K562 (cell line): ENCODE measurements around the gene USP5. TPM values are rescaled to one million over a fixed set of nuclear protein-coding genes. Genes with fewer than 3 reads are reported as not detected.
A peak's percentile ranks its signal among the peaks of the same experiment; 100 is the strongest.

Source experiments
- ATAC-seq: fragments of 200-7000 bp; cut with Tn5 transposase; 3 replicates; pipeline ENCODE4 v1.9.1; 2020; ENCODE audit warnings: moderate library complexity
- BruUV-seq: library from RNA; stranded (reverse); fragments of 400-500 nt; replicated peaks from 2 replicates; lab custom pipeline; 2021; lab: Mats Ljungman, UMichigan
- CTCF ChIA-PET: fragments of 300-600 bp; formaldehyde crosslinking; extraction: SDS; loops from one replicate; lab custom pipeline; 2021; ENCODE audit warnings: low intra/inter-chr PET ratio; lab: Yijun Ruan, JAX
- POLR2A ChIA-PET: fragments of 300-600, 350-650 bp; sonication (Branson Sonifier 250); formaldehyde crosslinking; extraction: SDS; loops from one replicate; lab custom pipeline; 2021; ENCODE audit warnings: antibody characterized with exemption, inconsistent platforms; lab: Yijun Ruan, JAX
- DNase-seq, 4 experiments: peaks; one replicate each; pipeline versions ENCODE4 v3.0.0 to v3.0.0-alpha.2; 2011 to 2018; ENCODE audit warnings: low spot score in 3 of 4, mixed read lengths in 3 of 4; ENCODE audit errors: extremely low read depth in 1 of 4
- FAIRE-seq: peaks from 2 replicates; lab custom pipeline; 2011; peaks lifted over from hg19 to GRCh38; lab: Jason Lieb, UNC
- H2AFZ ChIP-seq: 2 replicates; pipeline ENCODE4 v1.6.0; 2011; ENCODE audit warnings: low read depth, low read length, control low read depth, inconsistent platforms
- H3K27ac ChIP-seq: fragments of 200-600 bp; 3 replicates; pipeline ENCODE4 v1.8.0; 2011; ENCODE audit warnings: low read depth, mild to moderate bottlenecking, control low read depth, inconsistent platforms, low read length, moderate library complexity, mixed read lengths; ENCODE audit errors: extremely low read depth
- H3K27me3 ChIP-seq, 2 experiments: fragments of 300-600 bp in 1 of 2; 2 replicates in 1 of 2; 3 replicates in 1 of 2; pipeline versions ENCODE4 v1.6.0 to v1.8.0; 2011; ENCODE audit warnings: inconsistent platforms in 2 of 2, low read length in 2 of 2, mild to moderate bottlenecking in 1 of 2, mixed read lengths in 1 of 2, moderate library complexity in 1 of 2; ENCODE audit not compliant: control insufficient read depth in 2 of 2, insufficient read depth in 2 of 2
- H3K36me3 ChIP-seq: fragments of 300-600 bp; 3 replicates; pipeline ENCODE4 v1.8.0; 2011; ENCODE audit warnings: mild to moderate bottlenecking, low read length, inconsistent platforms; ENCODE audit not compliant: control insufficient read depth, insufficient read depth
- H3K4me1 ChIP-seq, 2 experiments: fragments of 200-600 bp in 1 of 2; replicated peaks in 1 of 2; 2 replicates in 1 of 2; 3 replicates in 1 of 2; pipeline versions ENCODE4 v1.5.1 to v1.8.0; 2011; ENCODE audit warnings: inconsistent platforms in 2 of 2, low read length in 2 of 2, mild to moderate bottlenecking in 1 of 2, mixed read lengths in 1 of 2, moderate library complexity in 1 of 2; ENCODE audit not compliant: control insufficient read depth in 2 of 2, insufficient read depth in 2 of 2
- H3K4me2 ChIP-seq: 2 replicates; pipeline ENCODE4 v1.6.1; 2011; ENCODE audit warnings: low read length, control low read depth, inconsistent platforms, mixed read lengths; ENCODE audit not compliant: insufficient read depth
- H3K4me3 ChIP-seq: fragments of 200-600 bp; sonication (generic), shearing (Covaris generic); 2 replicates; pipeline ENCODE4 v1.5.1; 2016; ENCODE audit warnings: control low read depth, inconsistent platforms
- H3K79me2 ChIP-seq: fragments of 200-600 bp; 3 replicates; pipeline ENCODE4 v1.8.0; 2011; ENCODE audit warnings: low read length, inconsistent platforms; ENCODE audit not compliant: control insufficient read depth, insufficient read depth
- H3K9ac ChIP-seq, 2 experiments: 2 replicates each; pipeline versions ENCODE4 v1.6.0 to v1.6.1; 2011; ENCODE audit warnings: low read depth in 2 of 2, low read length in 2 of 2, control low read depth in 1 of 2, inconsistent platforms in 1 of 2, mild to moderate bottlenecking in 1 of 2, mixed read lengths in 1 of 2; ENCODE audit not compliant: insufficient read depth in 1 of 2
- H3K9me1 ChIP-seq: one replicate; pipeline ENCODE4 v1.6.0; 2011; ENCODE audit warnings: inconsistent platforms, mild to moderate bottlenecking, low read length, moderate library complexity; ENCODE audit not compliant: control insufficient read depth, insufficient read depth
- H3K9me3 ChIP-seq: replicated peaks from 2 replicates; pipeline ENCODE4 v1.5.1; 2011; ENCODE audit warnings: low read depth, low read length, inconsistent platforms; ENCODE audit not compliant: control insufficient read depth, insufficient read depth
- H4K20me1 ChIP-seq: replicated peaks from 2 replicates; pipeline ENCODE4 v1.6.1; 2011; ENCODE audit warnings: low read length, inconsistent platforms, mixed read lengths; ENCODE audit not compliant: control insufficient read depth, insufficient read depth
- ARNT ChIP-seq, 2 experiments: fragments of 450-650 bp; IDR thresholded peaks; 2 replicates each; pipeline ENCODE4 v1.6.1; 2016; ENCODE audit warnings: mild to moderate bottlenecking in 1 of 2
- ASH1L ChIP-seq: fragments of 450-650 bp; IDR thresholded peaks from 2 replicates; pipeline ENCODE4 v1.6.1; 2018; ENCODE audit warnings: borderline replicate concordance, mild to moderate bottlenecking, low read depth; ENCODE audit not compliant: partially characterized antibody
- ELF4 ChIP-seq: fragments of 450-650 bp; formaldehyde crosslinking; IDR thresholded peaks from 2 replicates; pipeline ENCODE4 v1.4.0; 2022; ENCODE audit warnings: missing genetic modification characterization
- FOXK2 ChIP-seq, 2 experiments: fragments of 450-650 bp; IDR thresholded peaks in 1 of 2; conservative IDR thresholded peaks in 1 of 2; 2 replicates each; pipeline ENCODE4 v1.6.1; 2016; ENCODE audit warnings: low read depth in 2 of 2, mild to moderate bottlenecking in 1 of 2
- GTF2E2 ChIP-seq: fragments of 200-800 bp; sonication (Bioruptor generic); IDR thresholded peaks from 2 replicates; pipeline ENCODE4 v1.6.1; 2016; ENCODE audit warnings: missing genetic modification characterization, missing compliant biosample characterization
- MEF2D ChIP-seq: conservative IDR thresholded peaks from 2 replicates; pipeline ENCODE4 v1.6.1; 2016; ENCODE audit warnings: low read depth, missing genetic modification characterization, missing compliant biosample characterization
- MLX ChIP-seq, 2 experiments: fragments of 450-650 bp in 1 of 2; sonication (generic) in 1 of 2; formaldehyde crosslinking; conservative IDR thresholded peaks; 2 replicates each; pipeline versions ENCODE4 v1.4.0 to v1.8.1; 2020 to 2022; ENCODE audit warnings: mild to moderate bottlenecking in 1 of 2, missing genetic modification reagents in 1 of 2
- RAD21 ChIP-seq, 2 experiments: fragments of 250-450 bp in 1 of 2; fragments of 450-650 bp in 1 of 2; sonication (Bioruptor Pico) in 1 of 2; formaldehyde crosslinking in 1 of 2; IDR thresholded peaks in 1 of 2; conservative IDR thresholded peaks in 1 of 2; 2 replicates each; pipeline versions ENCODE4 v1.4.0 to v1.8.0; 2020 to 2022; ENCODE audit warnings: mild to moderate bottlenecking in 2 of 2, moderate library complexity in 1 of 2
- RFX1 ChIP-seq: fragments of 450-650 bp; IDR thresholded peaks from 2 replicates; pipeline ENCODE4 v1.6.1; 2016; ENCODE audit warnings: mild to moderate bottlenecking, moderate library complexity
- SETDB1 ChIP-seq: IDR thresholded peaks from one replicate; pipeline ENCODE4 v1.6.1; 2012; ENCODE audit warnings: low read length, control low read depth, inconsistent platforms
- TARDBP ChIP-seq: fragments of 450-650 bp; IDR thresholded peaks from 2 replicates; pipeline ENCODE4 v1.6.1; 2016
- ZNF253 ChIP-seq: fragments of 250-450 bp; sonication (Bioruptor Pico); conservative IDR thresholded peaks from 2 replicates; pipeline ENCODE4 v1.6.1; 2021; ENCODE audit warnings: mild to moderate bottlenecking
- ZNF740 ChIP-seq, 3 experiments: fragments of 200-800 bp in 1 of 3; sonication (Bioruptor generic) in 1 of 3; sonication (generic) in 1 of 3; formaldehyde crosslinking in 1 of 3; IDR thresholded peaks; 2 replicates each; pipeline versions ENCODE4 v1.6.1 to v1.8.0; 2016 to 2022; ENCODE audit warnings: mild to moderate bottlenecking in 2 of 3, missing compliant biosample characterization in 2 of 3, missing genetic modification characterization in 2 of 3, missing genetic modification reagents in 1 of 3
- ZNF766 ChIP-seq: fragments of 200-800 bp; sonication (Bioruptor generic); conservative IDR thresholded peaks from 2 replicates; pipeline ENCODE4 v1.6.1; 2016; ENCODE audit warnings: missing genetic modification characterization, missing compliant biosample characterization
- ZNF830 ChIP-seq: fragments of 250-450 bp; sonication (Bioruptor Pico); IDR thresholded peaks from 2 replicates; pipeline ENCODE4 v1.5.0; 2021; ENCODE audit warnings: mild to moderate bottlenecking
- WGBS: fragments of 100-300 bp; shearing (Covaris generic); methylation state at CpG from one replicate; pipeline ENCODE4 v1.1.6; 2016; ENCODE audit warnings: low coverage, mixed read lengths; ENCODE audit not compliant: insufficient coverage; ENCODE audit errors: missing lambda C conversion rate; 5-methylcytosine and 5-hydroxymethylcytosine counted together
- in situ Hi-C: fragments of 300-500 bp; cut with MboI; formaldehyde crosslinking; loops from 4 replicates; pipeline ENCODE4 v1.15.0; 2018; ENCODE audit warnings: inconsistent platforms, mixed read lengths
- intact Hi-C: fragments of 100-400 bp; cut with micrococcal nuclease; formaldehyde crosslinking; loops from 2 replicates; pipeline ENCODE4 v1.14.2; 2022
- polyA plus RNA-seq, 8 experiments: library from polyadenylated mRNA; depleted of rRNA in 4 of 8; stranded (reverse) in 5 of 8; unstranded in 3 of 8; fragments of >200 nt; fragmentation: Nextera tagmentation in 2 of 8; fragmentation: Illumina TruSeq in 1 of 8; extraction: Ambion mirVana in 2 of 8; extraction: Trizol in 1 of 8; gene quantifications; 2 replicates each; pipeline versions ENCODE4 v1.2.1 to v1.2.3, GENCODE V29; 2011 to 2014; ENCODE audit warnings: inconsistent platforms in 1 of 8, missing spikeins in 1 of 8
- total RNA-seq, 7 experiments: library from RNA; depleted of rRNA in 6 of 7; stranded (reverse); fragments of >200 nt in 6 of 7; fragmentation: Illumina TruSeq in 2 of 7; extraction: Trizol in 2 of 7; gene quantifications; 2 replicates each; pipeline versions ENCODE4 v1.2.1 to v1.2.3, GENCODE V29; 2011 to 2021; ENCODE audit warnings: low replicate concordance in 1 of 7
- TF ChIP-seq, protein P1 (sequence below): fragments of 250-450 bp; sonication (Bioruptor Pico); IDR thresholded peaks from 2 replicates; pipeline ENCODE4 v1.8.0; 2021; ENCODE audit warnings: moderate library complexity, mild to moderate bottlenecking, inconsistent platforms

The USP5 gene
- total and polyA plus RNA-seq, 9 of the 15 experiments (the other 6 are each of a cell fraction or from before 2014, with no cell fraction given): 1.4 to 107 (median 48.6) TPM

GRCh38 chr12:6890789-6891645 lies 39.1 kb downstream of the USP5 start (continued):
- TF ChIP-seq MLX (CRISPR knock-in tag; conservative IDR thresholded peaks at IDR 0.05): no peak
- TF ChIP-seq, all 486 proteins: peak for 134

DNA sequence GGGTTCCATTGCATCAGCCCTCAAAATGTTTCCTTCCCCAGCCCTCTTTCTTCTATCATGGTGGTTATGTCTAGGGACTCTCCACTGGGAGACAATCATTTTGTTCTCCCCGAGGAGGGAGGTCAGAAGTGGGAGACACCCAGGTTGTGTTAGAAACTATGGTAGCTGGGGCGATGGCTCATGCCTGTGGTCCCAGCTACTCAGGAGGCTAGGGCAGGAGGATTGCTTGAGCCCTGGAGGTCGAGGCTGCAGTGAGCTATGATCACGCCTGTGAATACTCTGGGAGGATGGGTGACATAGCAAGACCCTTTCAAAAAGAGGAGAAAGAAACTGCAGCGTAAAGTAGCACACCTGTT lies 39.7 kb downstream of the USP5 start:
- Histone ChIP-seq H3K9me1 (no peaks in the 10 kb centered on the region), H3K27ac (peak overlapping the region; percentile 72), H3K4me1 (peaks cover 12 to 19% of the 10 kb centered on the region in 2 experiments; a peak in 4 of 5 replicates), H4K20me1 (no peaks in the 10 kb centered on the region), H3K4me3 (peak overlapping the region; percentile 42), H3K36me3 (no peaks in the 10 kb centered on the region), H3K4me2 (peak overlapping the region; percentile 65), H3K79me2 (0 out of 3 replicates have a peak, but pooled peaks cover 2% of the 10 kb centered on the region), H3K9ac (peak overlapping the region; percentile 79 to 90), H2AFZ (peak overlapping the region; percentile 92), H3K9me3 (no peaks in the 10 kb centered on the region), H3K27me3 (no peaks in the 10 kb centered on the region)
- no peak for DNase-seq
- ChIA-PET POLR2A (interaction anchor here (0.6 to 1.8 kb wide), 11 partner anchors 9 to 334 kb away, joined by 3 to 18 read pairs (median 5); partner anchors contain the start of genes C12orf57, CDCA3, RNU7-1 and SPSB2), CTCF (no interaction called here)
- 53% methylated on average over 5 of the region's 5 CpGs for WGBS
- BruUV-seq: TSS peak; percentile 83
- intact Hi-C loops: loop anchor here (2.0 kb wide), 1 partner anchor 19 kb away; the partner anchor contains the start of gene SPSB2
- in situ Hi-C loops: no loop called here
- FAIRE-seq: no peak
- ATAC-seq: peak; percentile 34
- TF ChIP-seq RAD21 (CRISPR knock-in tag; conservative IDR thresholded peaks at IDR 0.05 in 1 of 2, IDR thresholded peaks at IDR 0.05 in 1 of 2): no peak
- TF ChIP-seq ZNF830 (CRISPR knock-in tag): no peak
- no peak for TF ChIP-seq RFX1
- TF ChIP-seq FOXK2 (conservative IDR thresholded peaks at IDR 0.05 in 1 of 2, IDR thresholded peaks at IDR 0.05 in 1 of 2; ENCODE audit: low read depth in 2 of 2): 0 out of 4 replicates have a peak, but pooled peaks of 1 of the 2 experiments have one; percentile 8
- TF ChIP-seq, protein P1, sequence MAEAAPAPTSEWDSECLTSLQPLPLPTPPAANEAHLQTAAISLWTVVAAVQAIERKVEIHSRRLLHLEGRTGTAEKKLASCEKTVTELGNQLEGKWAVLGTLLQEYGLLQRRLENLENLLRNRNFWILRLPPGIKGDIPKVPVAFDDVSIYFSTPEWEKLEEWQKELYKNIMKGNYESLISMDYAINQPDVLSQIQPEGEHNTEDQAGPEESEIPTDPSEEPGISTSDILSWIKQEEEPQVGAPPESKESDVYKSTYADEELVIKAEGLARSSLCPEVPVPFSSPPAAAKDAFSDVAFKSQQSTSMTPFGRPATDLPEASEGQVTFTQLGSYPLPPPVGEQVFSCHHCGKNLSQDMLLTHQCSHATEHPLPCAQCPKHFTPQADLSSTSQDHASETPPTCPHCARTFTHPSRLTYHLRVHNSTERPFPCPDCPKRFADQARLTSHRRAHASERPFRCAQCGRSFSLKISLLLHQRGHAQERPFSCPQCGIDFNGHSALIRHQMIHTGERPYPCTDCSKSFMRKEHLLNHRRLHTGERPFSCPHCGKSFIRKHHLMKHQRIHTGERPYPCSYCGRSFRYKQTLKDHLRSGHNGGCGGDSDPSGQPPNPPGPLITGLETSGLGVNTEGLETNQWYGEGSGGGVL: no peak
- 0 out of 2 replicates have a peak, but pooled peaks have one; percentile 22 for TF ChIP-seq ZNF766 (CRISPR knock-in tag)
- no peak for TF ChIP-seq TARDBP
- TF ChIP-seq ASH1L: no peak
- no peak for TF ChIP-seq ZNF253 (CRISPR knock-in tag)
- no peak for TF ChIP-seq ZNF740 (CRISPR knock-in tag; IDR thresholded peaks at IDR 0.05)
- no peak for TF ChIP-seq ZNF740 (tag; IDR thresholded peaks at IDR 0.05)
- TF ChIP-seq MEF2D (tag): no peak
- no peak for TF ChIP-seq SETDB1
- TF ChIP-seq ELF4 (CRISPR knock-in tag): no peak
- TF ChIP-seq ARNT (IDR thresholded peaks at IDR 0.05): no peak
- 0 out of 2 replicates have a peak, but pooled peaks have one; percentile 4 for TF ChIP-seq GTF2E2 (tag)
